NCI-H187 (cell line): ENCODE data around the gene DEAF1.
"Not testable (repeated sequence)": the region's sequence is repeated elsewhere in the genome, so short reads cannot be mapped to it uniquely, and the experiment has no call there.

Source experiments
- DNase-seq, 2 experiments: peaks; one replicate each; lab custom pipeline; 2025; lab: John Stamatoyannopoulos, UW

Gene DEAF1, protein sequence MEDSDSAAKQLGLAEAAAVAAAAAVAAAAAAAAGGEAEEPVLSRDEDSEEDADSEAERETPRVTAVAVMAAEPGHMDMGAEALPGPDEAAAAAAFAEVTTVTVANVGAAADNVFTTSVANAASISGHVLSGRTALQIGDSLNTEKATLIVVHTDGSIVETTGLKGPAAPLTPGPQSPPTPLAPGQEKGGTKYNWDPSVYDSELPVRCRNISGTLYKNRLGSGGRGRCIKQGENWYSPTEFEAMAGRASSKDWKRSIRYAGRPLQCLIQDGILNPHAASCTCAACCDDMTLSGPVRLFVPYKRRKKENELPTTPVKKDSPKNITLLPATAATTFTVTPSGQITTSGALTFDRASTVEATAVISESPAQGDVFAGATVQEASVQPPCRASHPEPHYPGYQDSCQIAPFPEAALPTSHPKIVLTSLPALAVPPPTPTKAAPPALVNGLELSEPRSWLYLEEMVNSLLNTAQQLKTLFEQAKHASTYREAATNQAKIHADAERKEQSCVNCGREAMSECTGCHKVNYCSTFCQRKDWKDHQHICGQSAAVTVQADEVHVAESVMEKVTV

DNA sequence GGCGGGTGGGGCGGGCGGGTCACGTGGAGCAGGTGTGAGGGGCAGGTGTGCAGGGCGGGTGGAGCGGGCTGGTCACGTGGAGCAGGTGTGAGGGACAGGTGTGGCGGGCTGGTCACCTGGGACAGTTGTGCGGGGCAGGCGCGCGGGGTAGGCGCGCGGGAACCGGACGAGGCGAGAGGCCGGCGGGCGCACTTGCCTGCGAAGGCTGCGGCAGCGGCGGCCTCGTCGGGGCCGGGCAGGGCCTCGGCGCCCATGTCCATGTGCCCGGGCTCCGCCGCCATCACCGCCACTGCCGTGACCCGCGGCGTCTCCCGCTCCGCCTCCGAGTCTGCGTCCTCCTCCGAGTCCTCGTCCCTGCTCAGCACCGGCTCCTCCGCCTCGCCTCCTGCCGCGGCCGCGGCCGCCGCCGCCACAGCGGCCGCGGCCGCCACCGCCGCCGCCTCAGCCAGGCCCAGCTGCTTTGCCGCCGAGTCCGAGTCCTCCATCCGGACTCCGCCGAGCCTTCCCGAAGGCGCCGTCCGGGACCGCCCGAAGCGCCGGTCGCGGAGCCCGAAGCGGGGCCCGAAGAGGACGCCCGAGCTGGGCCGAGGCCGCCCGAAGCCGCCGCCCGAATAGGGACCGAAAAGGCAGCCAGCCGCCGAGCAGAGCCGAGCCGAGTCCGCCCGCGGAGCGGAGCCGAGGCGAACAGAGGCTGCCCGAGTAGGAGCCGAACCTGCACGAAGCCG is at the start of gene DEAF1:
Gene DEAF1 (minus strand): TSS at position 660 of the 725 bp plus-strand sequence. CDS start 175 bp downstream, at position 485.
- DNase-seq, result peak in 1 of 2 experiments; percentile 96

DNA sequence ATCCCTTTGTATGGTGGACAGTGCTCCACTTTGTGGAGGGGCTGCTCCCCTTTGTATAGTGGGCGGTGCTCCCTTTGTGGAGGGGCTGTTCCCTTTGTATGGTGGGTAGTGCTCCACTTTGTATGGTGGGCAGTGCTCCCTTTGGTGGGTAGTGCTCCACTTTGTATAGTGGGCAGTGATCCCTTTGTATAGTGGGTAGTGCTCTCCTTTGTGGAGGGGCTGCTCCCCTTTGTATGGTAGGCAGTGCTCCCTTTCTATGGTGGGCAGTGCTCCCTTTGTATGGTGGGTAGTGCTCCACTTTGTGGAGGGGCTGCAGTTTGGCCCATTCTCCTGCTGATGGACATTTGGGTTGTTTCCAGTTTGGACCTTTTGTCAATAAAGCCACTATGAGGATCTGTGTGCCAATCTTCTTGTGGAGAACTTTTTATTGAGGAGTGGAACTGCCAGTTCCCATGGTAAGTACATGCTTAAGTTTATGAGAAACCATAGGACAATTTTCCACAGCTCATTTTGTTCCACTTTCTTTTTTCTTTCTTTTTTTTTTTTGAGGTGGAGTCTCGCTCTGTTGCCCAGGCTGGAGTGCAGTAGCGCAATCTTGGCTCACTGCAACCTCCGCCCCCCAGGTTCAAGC is 47.7 kb upstream of the DEAF1 start:
- no peak for DNase-seq

DNA sequence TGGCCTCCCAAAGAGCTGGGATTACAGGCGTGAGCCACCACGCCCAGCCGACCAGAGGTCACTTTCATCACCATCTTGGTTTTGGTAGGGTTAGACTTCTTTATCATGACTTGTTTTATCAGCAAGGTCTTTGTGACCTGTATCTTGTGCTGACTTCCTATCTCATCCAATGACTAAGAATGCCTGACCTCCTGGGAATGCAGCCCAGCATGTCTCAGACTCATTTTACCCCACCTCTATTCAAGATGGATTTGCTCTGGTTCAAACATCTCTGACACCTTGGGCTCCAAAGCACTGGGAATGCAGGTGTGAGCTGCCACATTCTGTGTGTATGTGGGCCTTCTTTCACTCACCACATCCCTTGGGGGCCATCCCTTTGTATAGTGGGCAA is 47.1 kb upstream of the DEAF1 start:
- no peak for DNase-seq

DNA sequence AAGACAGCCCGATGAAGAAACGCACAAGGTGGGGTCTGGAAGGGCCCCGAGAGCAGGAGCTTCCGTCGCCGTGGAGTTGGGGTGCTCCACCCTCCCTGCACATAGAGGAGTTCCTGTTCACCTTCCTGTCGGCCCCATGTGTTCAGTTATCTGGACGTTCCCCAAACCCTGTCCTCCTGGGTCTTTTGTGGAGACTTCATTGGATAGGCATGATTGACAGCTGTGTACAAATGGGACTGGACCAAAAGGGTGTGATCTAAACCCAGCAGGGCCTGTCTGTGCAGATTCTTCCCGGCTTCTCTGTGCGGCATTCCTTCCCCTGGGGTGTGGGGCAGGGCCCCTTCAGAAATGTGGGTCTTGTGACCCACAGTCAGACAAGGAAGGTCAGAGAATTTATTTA is 42.9 kb upstream of the DEAF1 start:
- DNase-seq, result not testable (repeated sequence)

DNA sequence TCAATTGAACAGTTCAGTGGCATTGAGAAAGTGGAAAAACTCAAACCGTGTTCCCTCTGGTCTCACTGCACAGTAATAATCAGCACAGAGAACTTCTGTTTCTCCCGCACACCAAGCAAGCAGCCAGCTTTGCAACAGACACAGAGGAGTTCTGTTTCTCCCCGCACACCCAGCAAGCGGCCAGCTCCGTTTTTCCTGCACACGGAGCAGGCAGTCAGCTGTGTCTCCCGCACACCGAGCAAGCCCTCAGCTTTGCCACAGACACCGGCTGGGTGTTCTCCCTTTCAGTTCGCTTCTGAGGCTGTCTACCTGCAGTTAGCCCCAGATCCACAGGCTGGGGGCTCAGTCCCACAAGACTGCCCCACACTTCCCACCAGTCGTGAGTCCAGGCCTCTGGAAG is 42.3 kb upstream of the DEAF1 start:
- DNase-seq, result no peak

DNA sequence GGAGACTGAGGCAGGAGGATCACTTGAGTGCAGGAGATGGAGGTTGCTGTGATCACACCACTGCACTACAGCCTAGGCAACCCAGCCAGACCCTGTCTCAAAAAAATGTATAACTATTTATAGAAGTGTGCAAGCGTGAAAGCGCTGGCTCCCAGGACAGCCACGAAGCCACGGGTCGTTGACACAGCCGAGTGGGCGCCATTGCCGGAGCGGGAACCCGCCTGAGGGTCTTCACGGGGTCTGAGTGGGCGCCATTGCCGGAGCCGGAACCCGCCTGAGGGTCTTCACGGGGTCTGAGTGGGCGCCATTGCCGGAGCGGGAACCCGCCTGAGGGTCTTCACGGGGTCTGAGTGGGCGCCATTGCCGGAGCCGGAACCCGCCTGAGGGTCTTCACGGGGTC is 39.5 kb upstream of the DEAF1 start:
- not testable (repeated sequence) for DNase-seq

DNA sequence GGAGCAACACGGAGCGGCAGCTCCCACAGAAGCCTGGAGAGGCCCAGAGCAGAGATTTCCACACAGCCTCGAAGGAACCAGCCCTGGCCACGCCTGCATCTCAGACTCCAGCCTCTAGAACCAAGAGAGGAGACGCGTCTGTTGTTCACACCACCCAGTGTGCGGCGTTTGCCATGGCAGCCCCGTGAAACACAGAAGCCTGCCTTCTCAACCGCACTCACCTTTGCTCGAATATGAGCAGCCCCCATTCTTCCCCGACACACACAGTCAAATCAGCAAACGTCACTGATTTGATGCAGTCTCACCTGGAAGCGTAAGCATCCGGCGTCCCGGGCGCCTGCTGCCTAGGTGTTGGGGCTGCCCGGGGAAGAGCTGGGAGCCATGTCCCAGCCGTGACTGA is 38.0 kb upstream of the DEAF1 start:
- no peak for DNase-seq

DNA sequence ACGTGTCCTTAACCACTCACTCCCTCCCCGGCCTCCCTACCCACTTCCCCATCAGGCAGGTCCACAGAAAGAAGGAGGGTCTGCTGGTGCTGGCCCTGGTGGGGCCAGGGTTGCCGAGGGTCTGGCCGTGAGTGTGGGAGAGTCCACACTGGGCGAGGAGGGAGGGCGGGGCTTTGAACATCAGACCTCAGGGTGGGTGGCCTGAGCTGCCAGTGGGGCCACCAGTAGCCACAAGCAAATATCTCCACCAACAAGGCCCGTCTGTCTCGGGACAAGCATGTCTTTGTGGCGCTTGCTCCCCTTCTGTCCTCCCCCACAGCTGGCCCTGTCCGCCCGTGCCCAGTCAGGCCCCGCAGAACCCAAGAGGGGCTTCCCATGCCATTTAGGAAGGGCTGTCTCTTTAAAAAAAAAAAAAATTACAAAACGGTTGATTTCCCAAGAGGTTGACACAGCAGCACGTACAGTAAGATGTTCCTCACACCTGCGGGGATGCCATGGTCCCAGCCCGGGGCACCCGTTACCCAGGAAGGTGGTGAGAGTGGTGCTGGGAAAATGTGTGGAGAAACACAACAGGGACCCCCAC is 34.6 kb upstream of the DEAF1 start:
- DNase-seq, result no peak

DNA sequence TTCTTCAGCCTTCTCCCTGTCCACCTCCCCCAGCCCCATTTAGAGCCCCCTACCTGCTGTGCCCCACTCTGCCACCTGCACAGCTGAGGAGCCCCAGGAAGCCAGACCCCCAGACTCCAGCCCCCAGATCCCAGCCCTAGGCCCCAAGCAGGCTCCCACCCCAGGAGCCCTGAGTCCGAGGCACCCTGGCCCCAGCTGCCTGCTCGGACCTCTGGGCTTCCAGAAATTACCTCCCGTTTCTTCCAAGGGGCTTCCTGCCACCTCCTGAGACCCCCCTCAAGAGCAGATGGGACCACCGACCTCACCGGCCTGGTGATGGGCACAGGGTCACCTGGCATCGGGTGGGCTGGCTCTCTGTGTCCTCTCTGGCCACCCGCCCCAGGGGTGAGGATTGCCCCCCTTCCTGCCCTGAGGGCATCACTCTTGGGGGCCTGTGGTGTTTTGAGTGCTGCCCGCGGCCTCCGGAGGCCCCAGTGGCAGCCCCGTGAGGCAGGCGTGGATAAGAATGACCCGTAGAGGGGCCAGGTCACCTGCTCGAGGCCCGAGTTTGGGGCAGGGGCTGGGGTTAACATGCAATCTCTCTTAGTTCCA is 34.0 kb upstream of the DEAF1 start:
- DNase-seq, result no peak

DNA sequence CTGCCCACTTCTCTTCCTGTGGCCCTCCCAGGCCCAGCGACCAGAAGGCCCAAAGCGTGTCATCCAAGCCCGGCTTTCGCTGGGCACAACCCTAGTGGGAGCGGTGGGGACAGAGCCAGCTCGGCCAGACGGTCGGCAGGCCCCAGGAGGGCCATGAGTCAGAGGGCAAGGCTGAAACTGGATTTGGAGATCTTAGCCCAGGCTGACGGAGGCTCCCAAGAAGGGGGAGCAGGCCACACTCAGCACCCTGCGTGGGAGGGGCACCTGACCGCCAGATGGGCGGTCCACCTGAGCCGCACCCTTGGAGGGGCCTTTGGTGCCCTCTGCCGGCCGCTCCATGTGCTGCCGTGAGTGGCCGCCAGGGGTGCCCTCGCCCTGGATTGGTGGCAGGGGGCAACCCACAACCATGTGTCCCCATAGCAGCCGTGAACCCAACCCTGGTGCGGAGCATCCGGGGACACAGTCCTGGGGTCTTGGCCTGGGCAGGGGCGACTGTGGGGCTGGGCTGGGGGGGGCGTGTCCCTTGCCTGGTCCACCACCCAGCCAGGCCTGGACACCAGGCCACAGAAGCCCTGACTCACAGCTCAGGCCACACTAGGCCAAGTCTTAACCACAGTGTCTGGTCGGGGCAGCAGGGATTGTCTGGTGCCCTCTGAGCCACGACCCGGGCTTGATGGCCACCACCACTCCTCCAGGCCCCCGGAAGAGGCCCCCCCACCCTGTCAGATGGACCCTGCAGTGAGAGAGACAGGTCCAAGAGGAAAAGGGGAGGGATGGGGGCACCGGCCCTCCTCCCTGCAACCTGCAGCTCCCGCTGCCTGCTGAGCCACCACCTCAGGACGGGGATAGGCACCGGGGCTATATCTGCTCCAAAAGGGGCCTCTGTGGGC is 33.1 kb upstream of the DEAF1 start:
- peak; percentile 39 to 49 for DNase-seq

DNA sequence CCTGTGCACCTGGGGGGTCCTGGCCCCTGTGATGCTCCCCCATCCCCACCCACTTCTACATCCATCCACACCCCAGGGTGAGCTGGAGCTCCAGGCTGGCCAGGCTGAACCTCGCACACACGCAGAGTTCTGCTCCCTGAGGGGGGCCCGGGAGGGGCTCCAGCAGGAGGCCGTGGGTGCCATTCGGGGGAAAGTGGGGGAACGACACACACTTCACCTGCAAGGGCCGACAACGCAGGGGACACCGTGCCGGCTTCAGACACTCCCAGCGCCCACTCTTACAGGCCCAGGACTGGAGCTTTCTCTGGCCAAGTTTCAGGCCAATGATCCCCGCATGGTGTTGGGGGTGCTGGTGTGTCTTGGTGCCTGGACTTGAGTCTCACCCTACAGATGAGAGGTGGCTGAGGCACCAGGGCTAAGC is 32.3 kb upstream of the DEAF1 start:
- DNase-seq, result no peak

DNA sequence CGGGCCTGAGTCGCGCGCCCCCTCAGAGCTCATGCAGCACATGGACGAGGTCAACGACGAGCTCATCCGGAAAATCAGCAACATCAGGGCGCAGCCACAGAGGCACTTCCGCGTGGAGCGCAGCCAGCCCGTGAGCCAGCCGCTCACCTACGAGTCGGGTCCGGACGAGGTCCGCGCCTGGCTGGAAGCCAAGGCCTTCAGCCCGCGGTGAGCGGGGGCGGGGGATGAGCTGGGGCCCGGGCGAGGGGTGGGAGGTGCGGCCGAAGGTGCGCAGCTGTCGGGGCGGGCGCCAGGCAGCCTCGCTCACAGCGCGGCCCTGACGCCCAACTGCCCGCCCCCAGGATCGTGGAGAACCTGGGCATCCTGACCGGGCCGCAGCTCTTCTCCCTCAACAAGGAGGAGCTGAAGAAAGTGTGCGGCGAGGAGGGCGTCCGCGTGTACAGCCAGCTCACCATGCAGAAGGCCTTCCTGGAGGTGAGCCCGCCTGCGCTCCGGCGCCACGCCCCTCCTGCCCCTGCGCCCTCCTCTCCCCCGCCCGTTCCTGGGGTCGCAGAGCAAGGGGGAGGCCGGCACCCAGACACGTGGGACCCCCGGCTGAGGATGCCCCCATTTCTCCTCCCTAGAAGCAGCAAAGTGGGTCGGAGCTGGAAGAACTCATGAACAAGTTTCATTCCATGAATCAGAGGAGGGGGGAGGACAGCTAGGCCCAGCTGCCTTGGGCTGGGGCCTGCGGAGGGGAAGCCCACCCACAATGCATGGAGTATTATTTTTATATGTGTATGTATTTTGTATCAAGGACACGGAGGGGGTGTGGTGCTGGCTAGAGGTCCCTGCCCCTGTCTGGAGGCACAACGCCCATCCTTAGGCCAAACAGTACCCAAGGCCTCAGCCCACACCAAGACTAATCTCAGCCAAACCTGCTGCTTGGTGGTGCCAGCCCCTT is 31.5 kb upstream of the DEAF1 start:
- peak; percentile 28 to 66 for DNase-seq

DNA sequence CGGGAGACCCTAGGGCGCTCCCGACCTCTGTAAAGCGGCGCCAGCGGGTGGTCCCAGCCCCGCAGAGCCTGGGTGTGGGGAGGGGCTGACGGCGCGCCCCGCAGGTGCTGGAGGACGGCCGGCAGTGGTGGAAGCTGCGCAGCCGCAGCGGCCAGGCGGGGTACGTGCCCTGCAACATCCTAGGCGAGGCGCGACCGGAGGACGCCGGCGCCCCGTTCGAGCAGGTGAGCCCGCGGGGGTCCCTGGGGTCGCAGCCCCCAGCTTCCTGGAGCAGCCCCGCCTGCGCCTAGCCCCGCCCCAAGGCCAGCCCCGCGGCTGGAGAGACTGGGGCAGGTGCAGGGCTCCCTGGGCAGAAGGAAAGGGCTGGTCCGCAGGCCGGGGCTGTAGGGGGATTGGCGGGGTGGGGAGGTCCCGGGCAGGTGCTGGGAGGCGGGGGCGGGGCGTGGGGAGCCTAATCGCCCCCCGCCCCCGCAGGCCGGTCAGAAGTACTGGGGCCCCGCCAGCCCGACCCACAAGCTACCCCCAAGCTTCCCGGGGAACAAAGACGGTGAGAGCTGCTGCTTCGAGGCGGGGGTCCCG is 30.7 kb upstream of the DEAF1 start:
- DNase-seq, result no peak

DNA sequence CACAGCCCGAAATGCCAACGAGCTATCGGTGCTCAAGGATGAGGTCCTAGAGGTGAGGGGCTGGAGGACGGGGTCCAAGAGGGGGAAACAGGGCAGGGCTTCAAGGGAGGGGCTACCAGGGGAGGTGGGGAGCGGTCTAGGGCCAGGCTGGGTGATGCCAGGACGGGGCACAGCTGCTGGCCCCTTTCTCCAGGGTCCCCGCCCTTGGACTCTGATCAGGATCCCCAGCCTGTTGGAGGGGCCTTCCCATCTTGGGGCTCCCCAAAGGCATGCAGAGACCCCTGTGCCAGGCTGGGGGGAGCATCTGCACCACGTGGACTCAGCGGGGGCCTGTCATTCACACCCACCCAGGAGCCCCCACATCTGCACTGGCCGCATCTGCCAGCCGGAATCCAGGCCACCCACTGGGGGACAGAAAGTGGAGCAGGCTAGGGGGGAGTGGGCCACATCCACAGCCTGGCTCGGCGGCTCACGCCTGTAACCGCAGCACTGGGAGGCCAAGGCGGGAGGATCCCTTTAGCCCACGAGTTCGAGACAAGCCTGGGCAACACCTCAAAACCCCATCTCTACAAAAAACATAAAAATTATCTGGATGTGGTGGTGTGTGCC is 29.9 kb upstream of the DEAF1 start:
- DNase-seq, result no peak

DNA sequence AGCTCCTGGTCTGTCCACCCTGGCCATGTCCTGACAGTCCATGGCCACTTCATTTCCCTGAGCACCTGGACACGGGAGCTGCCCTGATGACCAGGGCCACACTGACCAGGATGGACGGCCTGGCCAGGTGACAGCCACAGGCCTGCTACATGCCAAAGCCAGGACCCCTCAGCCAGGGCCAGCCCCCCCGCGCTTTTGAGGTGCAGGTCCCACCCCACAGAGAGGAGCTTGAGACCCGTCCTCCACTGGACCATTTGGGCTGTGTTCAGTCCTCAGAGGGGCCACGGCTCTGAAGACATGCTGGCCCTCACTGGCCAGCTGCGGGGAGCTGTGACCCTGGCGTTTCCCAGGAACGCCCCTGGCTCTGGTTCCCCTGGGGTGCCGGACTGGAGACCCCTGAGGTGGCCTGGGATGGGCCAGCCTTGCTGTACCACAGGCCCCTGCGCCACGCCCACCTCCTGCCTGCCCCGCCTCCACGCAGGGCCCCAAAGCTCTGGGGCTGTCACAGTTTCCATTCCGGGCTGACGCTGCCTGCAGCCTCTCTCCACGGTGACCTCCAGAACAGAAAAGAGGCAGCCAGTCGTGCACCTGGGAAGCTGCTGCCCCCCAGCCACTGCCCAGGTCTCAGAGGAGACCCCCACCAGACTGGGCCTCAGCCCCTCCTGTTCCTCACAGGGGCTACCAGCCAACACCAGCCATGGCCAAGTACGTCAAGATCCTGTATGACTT is 29.2 kb upstream of the DEAF1 start:
- no peak for DNase-seq

DNA sequence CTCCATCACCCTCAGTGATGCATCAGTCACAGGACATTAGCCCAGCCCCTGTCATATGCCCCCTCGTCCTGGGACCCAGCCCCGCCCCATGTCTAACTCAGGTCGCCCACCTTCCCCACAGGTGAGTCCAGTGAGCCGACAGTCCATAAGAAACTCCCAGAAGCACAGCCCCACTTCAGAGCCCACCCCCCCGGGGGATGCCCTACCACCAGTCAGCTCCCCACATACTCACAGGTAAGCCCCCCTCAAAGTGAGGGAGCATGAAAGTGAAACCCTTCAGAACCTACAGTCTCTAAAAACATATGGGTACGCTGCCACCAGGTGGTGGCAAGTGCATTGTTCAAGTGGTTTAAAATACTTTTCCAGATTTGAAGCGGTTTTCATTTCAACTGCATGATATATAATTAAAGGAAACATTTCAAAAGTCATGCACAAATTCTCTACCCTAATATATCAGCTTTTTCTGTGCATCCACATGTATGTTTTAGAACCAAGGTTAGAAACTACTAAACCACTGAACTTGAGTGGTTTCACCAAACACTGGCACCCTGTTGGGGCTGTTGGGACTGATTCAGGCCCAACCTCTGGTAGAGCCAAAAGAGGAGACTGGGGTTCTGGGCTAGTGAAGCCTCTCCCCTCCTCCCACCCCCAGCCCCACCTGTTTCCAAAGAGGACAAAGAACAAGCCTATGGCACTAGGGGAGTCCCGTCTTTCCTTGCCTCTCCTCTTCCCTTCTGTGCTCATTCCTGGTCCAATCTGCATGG is 28.3 kb upstream of the DEAF1 start:
- DNase-seq, result peak in 1 of 2 experiments; percentile 36

DNA sequence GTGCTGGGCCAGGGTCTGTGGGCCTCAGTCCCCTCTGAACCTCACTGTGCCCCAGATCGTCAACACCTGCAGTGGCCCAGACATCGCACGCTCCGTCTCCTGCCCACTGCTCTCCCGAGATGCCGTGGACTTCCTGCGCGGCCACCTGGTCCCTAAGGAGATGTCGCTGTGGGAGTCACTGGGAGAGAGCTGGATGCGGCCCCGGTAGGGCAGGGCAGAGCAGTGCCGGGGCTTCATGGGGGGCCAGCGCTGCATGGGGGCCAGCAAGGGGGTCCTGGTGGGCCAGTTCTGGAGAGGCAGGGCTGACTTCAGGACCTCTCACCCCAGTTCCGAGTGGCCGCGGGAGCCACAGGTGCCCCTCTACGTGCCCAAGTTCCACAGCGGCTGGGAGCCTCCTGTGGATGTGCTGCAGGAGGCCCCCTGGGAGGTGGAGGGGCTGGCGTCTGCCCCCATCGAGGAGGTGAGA is 27.4 kb upstream of the DEAF1 start:
- no peak for DNase-seq
